HEK293 (cell line): Measurements from ENCODE around the gene ECI1.

Source experiments
- CTCF ChIA-PET: fragments of 350-600 bp; formaldehyde crosslinking; extraction: SDS; loops from one replicate; lab custom pipeline; 2021; ENCODE audit warnings: antibody characterized with exemption; lab: Yijun Ruan, JAX
- POLR2A ChIA-PET: fragments of 300-600 bp; formaldehyde crosslinking; extraction: SDS; loops from one replicate; lab custom pipeline; 2020; ENCODE audit warnings: antibody characterized with exemption, inconsistent platforms; lab: Yijun Ruan, JAX
- H3K27ac ChIP-seq: fragments of 200-500 bp; sonication (Bioruptor generic); 2 replicates; pipeline ENCODE4 v1.5.1; 2014; ENCODE audit warnings: low read depth, low read length, control low read depth, inconsistent platforms; ENCODE audit errors: extremely low read depth
- H3K36me3 ChIP-seq, 2 experiments: fragments of 200-500 bp in 1 of 2; sonication (Bioruptor generic) in 1 of 2; 1 replicate in 1 of 2; 2 replicates in 1 of 2; pipeline ENCODE4 v1.5.1; 2014 to 2017; ENCODE audit warnings: inconsistent platforms in 2 of 2, low read length in 2 of 2; ENCODE audit not compliant: control insufficient read depth in 2 of 2, insufficient read depth in 1 of 2
- H3K4me1 ChIP-seq: fragments of 200-500 bp; sonication (Bioruptor generic); 2 replicates; pipeline ENCODE4 v1.5.1; 2014; ENCODE audit warnings: mild to moderate bottlenecking, low read length, inconsistent platforms; ENCODE audit not compliant: control insufficient read depth, insufficient read depth
- H3K4me3 ChIP-seq: 2 replicates; pipeline ENCODE4 v1.5.1; 2011; ENCODE audit warnings: low read depth, mild to moderate bottlenecking, control low read depth, low read length, moderate library complexity
- H3K9me3 ChIP-seq: fragments of 200-500 bp; sonication (Bioruptor generic); 2 replicates; pipeline ENCODE4 v1.5.1; 2014; ENCODE audit warnings: low read depth, low read length, inconsistent platforms; ENCODE audit not compliant: control insufficient read depth, insufficient read depth
- GLI2 ChIP-seq: fragments of 450-650 bp; formaldehyde crosslinking; IDR thresholded peaks from 2 replicates; pipeline ENCODE4; 2017; ENCODE audit warnings: missing biosample characterization, missing genetic modification characterization, low read depth, borderline replicate concordance
- HOXA7 ChIP-seq: sonication (generic); formaldehyde crosslinking; IDR thresholded peaks from 2 replicates; pipeline ENCODE4 v1.8.1; 2022; ENCODE audit warnings: missing genetic modification reagents, borderline replicate concordance
- KLF1 ChIP-seq: fragments of 450-650 bp; formaldehyde crosslinking; IDR thresholded peaks from 2 replicates; pipeline ENCODE4 v1.5.1; 2016; ENCODE audit warnings: missing biosample characterization, missing genetic modification characterization
- KLF9 ChIP-seq: fragments of 450-650 bp; formaldehyde crosslinking; IDR thresholded peaks from 2 replicates; pipeline ENCODE4 v1.5.1; 2016; ENCODE audit warnings: missing biosample characterization, missing genetic modification characterization, low read depth
- MEIS1 ChIP-seq: sonication (generic); formaldehyde crosslinking; IDR thresholded peaks from 2 replicates; pipeline ENCODE4 v1.8.1; 2022; ENCODE audit warnings: missing genetic modification reagents, mild to moderate bottlenecking, borderline replicate concordance
- MZF1 ChIP-seq: fragments of 450-650 bp; formaldehyde crosslinking; IDR thresholded peaks from 2 replicates; pipeline ENCODE4 v1.5.1; 2017; ENCODE audit warnings: missing biosample characterization, missing genetic modification characterization, borderline replicate concordance
- OVOL3 ChIP-seq: fragments of 450-650 bp; formaldehyde crosslinking; IDR thresholded peaks from 2 replicates; pipeline ENCODE4 v1.5.1; 2016; ENCODE audit warnings: missing biosample characterization, missing genetic modification characterization
- SP2 ChIP-seq: fragments of 450-650 bp; formaldehyde crosslinking; IDR thresholded peaks from 2 replicates; pipeline ENCODE4 v1.5.1; 2016; ENCODE audit warnings: missing biosample characterization, missing genetic modification characterization
- SP3 ChIP-seq: fragments of 450-650 bp; formaldehyde crosslinking; IDR thresholded peaks from 2 replicates; pipeline ENCODE4 v1.5.1; 2016; ENCODE audit warnings: missing biosample characterization, missing genetic modification characterization
- SP7 ChIP-seq: fragments of 450-650 bp; formaldehyde crosslinking; IDR thresholded peaks from 2 replicates; pipeline ENCODE4 v1.5.1; 2016; ENCODE audit warnings: missing biosample characterization, missing genetic modification characterization
- ZBTB17 ChIP-seq: fragments of 450-650 bp; formaldehyde crosslinking; IDR thresholded peaks from 2 replicates; pipeline ENCODE4 v1.5.1; 2016; ENCODE audit warnings: missing biosample characterization, missing genetic modification characterization
- ZBTB26 ChIP-seq: fragments of 450-650 bp; formaldehyde crosslinking; optimal IDR thresholded peaks from 2 replicates; pipeline ENCODE3; 2016; ENCODE audit warnings: missing biosample characterization, mild to moderate bottlenecking, missing genetic modification characterization
- ZIC2 ChIP-seq: fragments of 450-650 bp; formaldehyde crosslinking; IDR thresholded peaks from 2 replicates; pipeline ENCODE4 v1.5.1; 2016; ENCODE audit warnings: missing biosample characterization, missing genetic modification characterization
- ZNF10 ChIP-seq: fragments of 450-650 bp; formaldehyde crosslinking; IDR thresholded peaks from 2 replicates; pipeline ENCODE4 v1.5.1; 2017; ENCODE audit warnings: missing biosample characterization, missing genetic modification characterization
- ZNF112 ChIP-seq: fragments of 450-650 bp; formaldehyde crosslinking; IDR thresholded peaks from 2 replicates; pipeline ENCODE4 v1.5.0; 2017; ENCODE audit warnings: missing biosample characterization, missing genetic modification characterization
- ZNF155 ChIP-seq: fragments of 450-650 bp; formaldehyde crosslinking; IDR thresholded peaks from 2 replicates; pipeline ENCODE4 v1.5.1; 2016; ENCODE audit warnings: missing biosample characterization, missing genetic modification characterization
- ZNF202 ChIP-seq: fragments of 450-650 bp; formaldehyde crosslinking; IDR thresholded peaks from 2 replicates; pipeline ENCODE4 v1.5.1; 2016; ENCODE audit warnings: missing biosample characterization, missing genetic modification characterization, borderline replicate concordance
- ZNF24 ChIP-seq: fragments of 450-650 bp; formaldehyde crosslinking; IDR thresholded peaks from 2 replicates; pipeline ENCODE4 v1.5.1; 2016; ENCODE audit warnings: missing biosample characterization, missing genetic modification characterization
- ZNF530 ChIP-seq: fragments of 450-650 bp; formaldehyde crosslinking; IDR thresholded peaks from 2 replicates; pipeline ENCODE4 v1.5.1; 2016; ENCODE audit warnings: low read depth, missing biosample characterization, missing genetic modification characterization
- ZNF645 ChIP-seq: fragments of 450-650 bp; formaldehyde crosslinking; IDR thresholded peaks from 2 replicates; pipeline ENCODE4; 2016; ENCODE audit warnings: missing biosample characterization, missing genetic modification characterization
- ZNF658 ChIP-seq: fragments of 450-650 bp; formaldehyde crosslinking; IDR thresholded peaks from 2 replicates; pipeline ENCODE4; 2016; ENCODE audit warnings: missing biosample characterization, missing genetic modification characterization
- ZNF660 ChIP-seq: fragments of 450-650 bp; IDR thresholded peaks from 2 replicates; pipeline ENCODE4 v1.5.1; 2018; ENCODE audit warnings: missing biosample characterization, mild to moderate bottlenecking, missing genetic modification characterization
- ZNF692 ChIP-seq: fragments of 450-650 bp; formaldehyde crosslinking; IDR thresholded peaks from 2 replicates; pipeline ENCODE4 v1.5.1; 2016; ENCODE audit warnings: missing biosample characterization, missing genetic modification characterization
- ZNF747 ChIP-seq: fragments of 450-650 bp; formaldehyde crosslinking; IDR thresholded peaks from 2 replicates; pipeline ENCODE4 v1.5.1; 2016; ENCODE audit warnings: missing biosample characterization, missing genetic modification characterization
- ZNF776 ChIP-seq: fragments of 450-650 bp; formaldehyde crosslinking; IDR thresholded peaks from 2 replicates; pipeline ENCODE4 v1.5.0; 2017; ENCODE audit warnings: missing biosample characterization, missing genetic modification characterization, borderline replicate concordance
- ZNF777 ChIP-seq: fragments of 450-650 bp; formaldehyde crosslinking; IDR thresholded peaks from 2 replicates; pipeline ENCODE4 v1.5.1; 2017; ENCODE audit warnings: missing biosample characterization, missing genetic modification characterization, borderline replicate concordance

The ECI1 gene

GRCh38 chr16:2210009-2210332 is 41.4 kb downstream of the ECI1 start (continued):
- TF ChIP-seq ZNF776 (tag by site-specific recombination) (no peak), HOXA7 (no peak), OVOL3 (no peak), GLI2 (no peak), ZNF530 (tag by site-specific recombination) (no peak), KLF9 (tag by site-specific recombination) (no peak), ZNF202 (tag by site-specific recombination) (no peak), ZNF645 (tag by site-specific recombination) (no peak)
- TF ChIP-seq, all 188 proteins: peak for 0

- Histone ChIP-seq H3K36me3 (peaks cover 0 to 56% of the 10 kb centered on the region in 2 experiments; a peak in 1 of 3 replicates), H3K4me3 (no peak overlapping the region), H3K4me1 (no peaks in the 10 kb centered on the region), H3K9me3 (no peaks in the 10 kb centered on the region), H3K27ac (no peak overlapping the region)
- TF ChIP-seq MZF1 (tag by site-specific recombination), result no peak
- TF ChIP-seq ZNF155 (tag by site-specific recombination), result no peak
- TF ChIP-seq ZNF112 (tag by site-specific recombination), result no peak
- no peak for TF ChIP-seq SP7 (tag by site-specific recombination)
- TF ChIP-seq ZNF658 (tag by site-specific recombination), result no peak
- no peak for TF ChIP-seq ZNF10 (tag by site-specific recombination)
- no peak for TF ChIP-seq MEIS1 (CRISPR knock-in tag)
- TF ChIP-seq KLF1 (tag by site-specific recombination), result 0 out of 2 replicates have a peak, but pooled peaks have one; percentile 14
- TF ChIP-seq SP2 (tag by site-specific recombination), result 0 out of 2 replicates have a peak, but pooled peaks have one; percentile 8
- TF ChIP-seq ZNF747 (tag by site-specific recombination), result no peak
- CTCF ChIA-PET, result interaction anchor here (0.6 kb wide), 1 partner anchor 45 kb away, joined by 5 read pairs; no protein-coding TSS in a partner anchor
- POLR2A ChIA-PET, result interaction anchor here (0.5 to 1.7 kb wide), 6 partner anchors 13 to 55 kb away, joined by 4 to 7 read pairs (median 4); partner anchors contain the start of genes E4F1 and TRAF7
These were observed 42.0 kb downstream of the ECI1 start for GRCh38 chr16:2209258-2210008.

GRCh38 chr16:2208772-2209171 is 42.6 kb downstream of the ECI1 start:
- ChIA-PET POLR2A (interaction anchor here (0.5 to 1.7 kb wide), 5 partner anchors 14 to 54 kb away, joined by 4 to 7 read pairs (median 4); partner anchors contain the start of genes E4F1 and TRAF7), CTCF (interaction anchor here (0.7 kb wide), 1 partner anchor 84 kb away, joined by 3 read pairs; no protein-coding TSS in a partner anchor)
- Histone ChIP-seq H3K36me3 (peaks cover 0 to 56% of the 10 kb centered on the region in 2 experiments; a peak in 1 of 3 replicates), H3K4me1 (no peaks in the 10 kb centered on the region), H3K9me3 (no peaks in the 10 kb centered on the region), H3K4me3 (no peak overlapping the region), H3K27ac (no peak overlapping the region)
- no peak for TF ChIP-seq ZNF692 (tag by site-specific recombination)
- peak; percentile 13 for TF ChIP-seq ZBTB26 (tag by site-specific recombination)
- no peak for TF ChIP-seq ZBTB17
- TF ChIP-seq SP2 (tag by site-specific recombination), result no peak
- no peak for TF ChIP-seq ZIC2
- no peak for TF ChIP-seq ZNF777 (tag by site-specific recombination)
- no peak for TF ChIP-seq SP3 (tag by site-specific recombination)
- TF ChIP-seq ZNF24 (tag by site-specific recombination), result no peak
- TF ChIP-seq ZNF660 (tag by site-specific recombination), result no peak
